IPS-15b (cell line): ENCODE results near the gene RBM26.

ENCODE experiments used
- H3K27me3 ChIP-seq: one replicate; pipeline ENCODE4 v1.6.1; 2013; ENCODE audit warnings: low read length; ENCODE audit not compliant: control insufficient read depth, insufficient read depth
- H3K36me3 ChIP-seq: one replicate; pipeline ENCODE4 v1.6.1; 2013; ENCODE audit warnings: low read length; ENCODE audit not compliant: control insufficient read depth, insufficient read depth
- H3K4me1 ChIP-seq: one replicate; pipeline ENCODE4 v1.6.1; 2013; ENCODE audit warnings: mild to moderate bottlenecking, low read length; ENCODE audit not compliant: control insufficient read depth, insufficient read depth
- H3K4me3 ChIP-seq: one replicate; pipeline ENCODE4 v1.5.1; 2013; ENCODE audit warnings: low read depth, low read length
- H3K9ac ChIP-seq: one replicate; pipeline ENCODE4 v1.6.1; 2013; ENCODE audit warnings: low read depth, mild to moderate bottlenecking, low read length
- H3K9me3 ChIP-seq: one replicate; pipeline ENCODE4 v1.6.1; 2013; ENCODE audit warnings: mild to moderate bottlenecking, low read length; ENCODE audit not compliant: control insufficient read depth, insufficient read depth

RBM26 gene

DNA sequence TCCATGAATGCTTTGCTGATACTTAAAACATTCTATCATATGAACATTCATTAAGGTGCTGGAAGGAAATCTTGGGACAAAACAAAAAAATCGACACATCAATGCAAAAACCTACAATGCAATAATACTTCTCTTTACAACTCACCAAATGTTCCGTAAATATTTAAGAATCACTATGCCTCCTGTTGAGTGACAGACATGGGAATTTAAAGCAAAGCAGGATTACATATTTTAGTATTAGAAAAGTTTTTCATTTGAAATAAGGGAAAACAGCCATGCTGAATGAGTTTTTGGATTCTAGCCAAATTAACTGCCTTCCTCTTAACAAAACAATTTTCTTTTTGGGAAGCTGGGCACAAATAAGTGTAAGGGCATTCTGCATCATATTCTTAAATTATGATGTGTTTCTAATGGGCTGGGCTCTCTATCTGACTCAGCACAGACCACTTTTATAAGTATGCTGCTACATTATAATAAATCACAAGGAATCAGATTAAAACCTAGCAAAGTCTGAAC lies 93.7 kb downstream of the RBM26 start:
- Histone ChIP-seq H3K4me1 (peaks cover 4% of the 10 kb centered on the region), H3K9me3 (no peaks in the 10 kb centered on the region), H3K36me3 (no peaks in the 10 kb centered on the region), H3K27me3 (no peaks in the 10 kb centered on the region), H3K9ac (no peak overlapping the region), H3K4me3 (no peak overlapping the region)

DNA sequence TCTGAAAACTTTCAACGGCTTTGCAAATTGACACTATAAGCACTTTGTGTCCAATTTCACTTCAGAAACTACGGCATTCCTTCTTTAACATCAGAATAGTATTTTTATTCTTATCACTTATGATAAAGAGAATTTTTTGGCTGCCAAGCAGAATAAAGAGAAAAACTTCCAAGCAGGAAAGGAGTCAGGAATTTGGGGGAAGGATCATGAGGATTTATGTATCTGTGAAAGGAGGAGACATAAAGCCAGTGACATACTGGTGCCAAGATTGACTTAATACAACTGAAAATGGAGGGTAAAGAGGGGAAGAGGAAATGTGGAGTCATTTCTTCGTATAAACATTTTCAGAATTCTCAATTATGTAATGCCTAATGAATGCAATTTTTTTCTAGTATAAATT lies 94.7 kb downstream of the RBM26 start:
- Histone ChIP-seq H3K9ac (no peak overlapping the region), H3K9me3 (no peaks in the 10 kb centered on the region), H3K4me3 (no peak overlapping the region), H3K27me3 (no peaks in the 10 kb centered on the region), H3K36me3 (no peaks in the 10 kb centered on the region), H3K4me1 (peaks cover 4% of the 10 kb centered on the region)

DNA sequence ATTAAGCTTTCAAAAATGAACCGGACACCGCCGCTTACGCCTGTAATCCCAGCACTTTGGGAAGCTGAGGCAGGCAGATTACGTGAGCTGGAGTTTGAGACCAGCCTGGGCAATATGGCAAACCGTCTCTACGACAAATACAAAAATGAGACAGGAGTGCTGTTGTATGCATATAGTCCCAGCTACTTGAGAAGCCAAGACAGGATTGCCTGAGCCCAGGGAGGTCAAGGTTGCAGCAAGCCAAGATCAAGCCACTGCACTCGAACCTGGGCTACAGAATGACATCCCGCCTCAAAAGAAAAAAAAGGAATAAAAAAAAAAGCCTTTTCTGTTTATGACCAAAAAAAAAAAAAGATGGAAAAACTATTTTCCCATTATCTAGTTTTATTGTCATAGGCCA lies 96.4 kb downstream of the RBM26 start:
- Histone ChIP-seq H3K9me3 (no peaks in the 10 kb centered on the region), H3K4me3 (no peak overlapping the region), H3K36me3 (no peaks in the 10 kb centered on the region), H3K4me1 (peaks cover 4% of the 10 kb centered on the region), H3K27me3 (no peaks in the 10 kb centered on the region), H3K9ac (no peak overlapping the region)

DNA sequence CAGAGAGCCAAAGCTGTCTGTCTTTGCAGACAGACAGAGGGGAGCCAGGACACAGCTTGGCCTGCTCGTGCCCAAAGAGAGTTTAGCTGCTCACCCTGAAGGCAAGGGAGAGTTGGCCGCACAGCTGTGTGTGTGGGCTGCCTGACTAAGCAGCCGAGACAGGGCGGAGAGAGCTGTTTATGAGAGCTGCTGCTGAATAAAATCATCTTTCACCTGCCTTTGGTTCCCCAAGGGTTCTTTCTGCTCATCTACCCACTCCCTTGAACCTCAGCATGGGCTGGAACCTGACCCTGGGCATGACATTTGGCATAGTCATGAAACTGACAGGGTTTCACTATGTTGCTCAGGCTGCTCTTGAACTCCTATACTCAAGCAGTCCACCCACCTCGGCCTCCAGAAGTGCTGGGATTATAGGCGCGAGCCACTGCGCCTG lies 98.2 kb downstream of the RBM26 start:
- Histone ChIP-seq H3K9me3 (no peaks in the 10 kb centered on the region), H3K4me3 (no peak overlapping the region), H3K9ac (no peak overlapping the region), H3K27me3 (no peaks in the 10 kb centered on the region), H3K4me1 (peaks cover 4% of the 10 kb centered on the region), H3K36me3 (no peaks in the 10 kb centered on the region)

DNA sequence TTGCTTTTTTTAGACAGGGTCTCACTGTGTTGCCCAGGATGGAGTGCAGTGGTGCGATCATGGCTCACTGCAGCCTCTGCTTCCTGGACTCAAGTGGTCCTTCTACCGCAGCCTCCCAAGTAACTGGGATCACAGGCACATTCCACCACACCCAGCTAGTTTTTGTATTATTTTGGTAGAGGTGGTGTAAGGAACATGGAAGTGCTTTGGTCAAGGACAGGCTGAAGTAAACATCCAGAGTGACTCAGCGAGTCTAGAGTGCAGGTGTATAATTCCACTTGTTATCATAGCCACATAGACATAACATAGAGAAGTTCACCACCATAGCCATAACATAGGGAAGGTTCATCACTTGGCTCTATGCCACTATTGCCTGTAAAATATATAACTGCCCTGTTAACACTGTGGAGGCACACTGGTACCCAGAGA lies 98.6 kb downstream of the RBM26 start:
- H3K4me1 ChIP-seq: peaks cover 4% of the 10 kb centered on the region
- H3K9ac ChIP-seq: no peak overlapping the region
- no peaks in the 10 kb centered on the region for H3K27me3 ChIP-seq
- H3K4me3 ChIP-seq: no peak overlapping the region
- H3K9me3 ChIP-seq: no peaks in the 10 kb centered on the region
- H3K36me3 ChIP-seq: no peaks in the 10 kb centered on the region

DNA sequence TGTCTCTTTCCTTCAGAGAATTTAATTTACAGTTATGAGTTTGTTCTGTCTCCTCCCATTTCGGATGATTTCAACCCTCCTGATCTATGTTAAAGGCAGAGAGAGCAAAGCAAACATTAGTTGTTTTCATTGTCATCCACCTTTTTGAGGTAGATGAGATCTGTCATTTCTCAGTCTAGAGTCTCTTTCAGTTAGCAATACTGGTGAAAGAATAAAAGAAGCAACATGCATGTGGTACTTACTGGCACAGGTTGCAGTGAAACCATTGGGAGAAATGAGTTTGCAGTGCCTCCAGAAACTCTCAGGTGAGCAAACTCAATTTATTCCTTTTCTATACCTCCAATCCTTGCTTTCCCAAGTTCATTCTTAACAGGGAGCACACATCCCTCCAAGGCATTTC lies 99.4 kb downstream of the RBM26 start:
- Histone ChIP-seq H3K27me3 (no peaks in the 10 kb centered on the region), H3K4me3 (no peak overlapping the region), H3K9me3 (no peaks in the 10 kb centered on the region), H3K9ac (no peak overlapping the region), H3K4me1 (peaks cover 4% of the 10 kb centered on the region), H3K36me3 (no peaks in the 10 kb centered on the region)

DNA sequence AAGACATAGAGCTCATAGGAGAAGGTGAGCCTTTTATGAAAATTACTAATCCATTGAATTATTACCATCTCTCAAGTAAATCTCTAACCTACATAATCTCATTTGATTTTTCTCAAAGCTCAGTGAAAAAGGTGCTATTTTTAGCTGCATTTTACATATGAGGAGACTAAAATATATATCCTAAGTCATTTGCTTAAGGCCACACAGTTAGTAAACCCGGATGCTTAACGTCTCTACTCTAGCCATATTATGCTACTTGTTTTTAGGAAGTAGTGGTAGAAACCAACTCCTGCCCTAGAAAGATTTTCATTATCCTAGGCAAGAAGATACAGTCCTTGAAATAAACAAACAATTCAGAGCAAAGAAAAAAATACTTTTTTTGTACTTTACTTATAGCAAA lies 108.9 kb downstream of the RBM26 start:
- H3K36me3 ChIP-seq: no peaks in the 10 kb centered on the region
- no peaks in the 10 kb centered on the region for H3K4me1 ChIP-seq
- no peak overlapping the region for H3K9ac ChIP-seq
- H3K9me3 ChIP-seq: peaks cover 9% of the 10 kb centered on the region
- H3K4me3 ChIP-seq: no peak overlapping the region
- no peaks in the 10 kb centered on the region for H3K27me3 ChIP-seq

DNA sequence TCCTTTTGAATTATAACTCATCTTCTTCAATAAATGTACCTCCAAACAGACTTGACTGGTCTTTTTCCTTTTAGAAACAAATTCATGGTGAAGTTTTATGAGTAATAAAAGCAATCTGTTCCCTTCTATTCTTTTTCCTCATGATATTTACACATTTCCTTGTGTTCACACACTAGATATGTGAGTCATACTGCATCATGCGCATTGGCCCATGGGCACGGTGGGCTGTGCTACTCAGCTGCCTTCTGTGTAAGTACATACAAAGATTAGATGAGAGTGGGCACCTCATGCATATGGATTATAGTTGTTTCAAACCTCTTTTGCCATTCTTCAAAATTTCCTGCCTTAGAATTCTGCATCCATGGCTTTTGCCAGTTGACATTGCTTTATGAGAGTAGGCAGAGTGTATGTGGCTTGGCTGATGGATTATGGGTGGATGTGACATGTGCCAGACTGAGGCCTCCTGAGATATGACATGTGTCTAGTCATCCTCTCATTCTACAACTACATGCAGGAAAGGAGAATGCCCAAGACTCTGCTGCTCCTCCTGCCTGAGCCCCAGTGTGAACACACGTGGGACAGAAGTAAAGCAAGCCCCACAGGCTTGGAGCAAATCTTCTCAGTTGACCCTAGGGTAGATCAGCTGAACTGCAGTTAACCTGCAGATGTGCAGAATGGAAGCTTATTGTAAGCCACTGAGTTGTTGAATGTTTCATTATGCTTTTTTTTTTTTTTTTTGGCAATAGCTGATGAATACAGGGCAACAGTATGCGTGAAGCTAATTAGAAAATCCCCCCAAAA lies 109.9 kb downstream of the RBM26 start:
- Histone ChIP-seq H3K4me3 (no peak overlapping the region), H3K9me3 (peaks cover 9% of the 10 kb centered on the region), H3K4me1 (no peaks in the 10 kb centered on the region), H3K27me3 (no peaks in the 10 kb centered on the region), H3K36me3 (no peaks in the 10 kb centered on the region), H3K9ac (no peak overlapping the region)

DNA sequence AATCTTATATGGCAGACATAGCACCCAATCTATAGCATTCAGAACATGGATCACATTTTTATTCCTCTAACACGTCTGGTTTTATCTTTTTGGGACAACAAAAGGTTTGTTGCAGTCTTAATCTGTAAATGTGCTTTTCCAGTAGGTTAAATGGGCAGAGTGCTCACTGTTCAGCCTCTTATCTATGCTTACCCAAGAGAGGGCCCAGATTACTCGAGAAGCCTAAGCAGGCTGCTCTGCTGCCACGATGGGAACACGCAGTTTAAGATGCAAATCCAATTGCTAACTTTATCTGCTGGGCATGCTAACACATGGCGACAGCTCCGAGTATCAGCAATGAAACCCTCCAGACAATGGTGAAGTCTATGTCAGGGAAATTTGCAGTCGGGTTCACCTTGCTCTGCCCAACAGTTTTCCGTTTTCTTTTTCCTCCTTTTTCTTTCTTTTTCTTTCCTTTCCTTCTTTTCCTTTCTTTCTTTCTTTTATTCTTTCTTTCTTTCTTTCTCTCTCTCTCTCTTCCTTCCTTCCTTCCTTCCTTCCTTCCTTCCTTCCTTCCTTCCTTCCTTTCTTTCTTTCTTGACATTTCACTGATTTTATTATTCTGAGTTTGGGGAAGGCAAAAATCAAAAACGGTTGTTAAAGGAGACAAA lies 115.3 kb downstream of the RBM26 start:
- H3K9ac ChIP-seq: no peak overlapping the region
- no peaks in the 10 kb centered on the region for H3K27me3 ChIP-seq
- no peaks in the 10 kb centered on the region for H3K36me3 ChIP-seq
- H3K9me3 ChIP-seq: no peaks in the 10 kb centered on the region
- peaks cover 18% of the 10 kb centered on the region for H3K4me1 ChIP-seq
- H3K4me3 ChIP-seq: no peak overlapping the region

DNA sequence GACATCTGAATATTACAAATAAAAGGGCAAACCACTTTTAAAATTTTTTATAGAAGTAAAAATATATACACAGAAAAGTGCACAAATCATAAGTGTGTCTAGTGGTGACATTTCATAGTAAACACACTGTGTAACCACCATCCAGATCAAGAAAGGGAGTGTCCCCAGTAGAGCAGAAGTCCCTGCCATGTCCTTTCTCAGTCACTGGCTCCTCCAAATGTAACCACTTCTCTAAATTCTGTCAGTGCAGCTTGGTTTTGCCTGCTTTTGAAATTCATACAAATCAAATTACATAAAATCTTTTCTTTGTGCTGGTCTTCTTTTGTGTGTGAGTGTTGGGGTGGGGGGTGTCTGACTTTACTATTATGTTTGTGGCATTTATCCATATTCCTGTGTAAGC lies 116.5 kb downstream of the RBM26 start:
- Histone ChIP-seq H3K9me3 (no peaks in the 10 kb centered on the region), H3K4me1 (peaks cover 18% of the 10 kb centered on the region), H3K36me3 (no peaks in the 10 kb centered on the region), H3K27me3 (no peaks in the 10 kb centered on the region), H3K9ac (no peak overlapping the region), H3K4me3 (no peak overlapping the region)

DNA sequence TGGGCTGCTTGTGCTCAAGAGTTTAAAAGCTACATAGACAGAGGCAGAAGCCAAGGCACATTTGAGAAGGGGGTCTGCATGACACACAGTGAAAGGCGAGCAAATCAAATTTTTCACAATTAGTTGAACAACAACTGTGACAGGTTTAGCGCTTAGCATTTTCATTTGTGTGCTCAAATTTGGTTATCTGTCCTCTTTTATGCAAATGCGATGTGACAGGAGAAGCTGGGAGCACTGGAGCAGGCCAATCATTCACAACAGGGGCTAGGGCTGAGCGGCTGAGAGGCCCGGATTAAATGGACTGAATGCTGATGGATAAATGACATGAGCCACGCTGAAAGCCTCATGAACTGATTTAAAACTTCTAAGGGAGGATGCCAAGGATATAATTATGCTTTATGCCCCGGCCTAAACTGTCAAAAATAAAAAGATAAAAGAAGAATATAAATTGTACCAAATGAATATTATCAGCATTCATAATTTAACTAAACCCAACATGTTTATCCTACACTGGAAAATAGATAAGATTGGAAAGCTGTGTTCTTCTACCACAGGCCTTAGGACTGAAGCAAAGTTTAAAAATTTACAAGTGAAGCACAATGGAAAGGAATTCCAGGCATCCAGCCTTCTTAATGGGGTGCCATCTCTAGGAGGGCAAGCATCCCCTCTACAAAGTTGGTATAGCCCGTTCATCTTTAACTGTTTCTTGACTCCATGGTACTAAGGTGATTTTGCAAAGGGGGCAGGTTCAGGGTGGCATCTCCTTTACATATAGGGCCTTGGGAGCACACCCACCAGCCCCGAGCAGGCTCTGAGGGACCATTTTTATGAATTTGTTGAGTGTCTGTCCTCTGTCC lies 117.9 kb downstream of the RBM26 start:
- Histone ChIP-seq H3K4me3 (no peak overlapping the region), H3K27me3 (no peaks in the 10 kb centered on the region), H3K9me3 (no peaks in the 10 kb centered on the region), H3K4me1 (peaks cover 19% of the 10 kb centered on the region), H3K36me3 (no peaks in the 10 kb centered on the region), H3K9ac (no peak overlapping the region)
